HEK293T (cell line): ENCODE results near the gene TSPYL2.

Experiments
- ARNT ChIP-seq: fragments of 450-650 bp; IDR thresholded peaks from 2 replicates; pipeline ENCODE4 v1.6.1; 2017; ENCODE audit warnings: mild to moderate bottlenecking
- BHLHE40 ChIP-seq: fragments of 450-650 bp; IDR thresholded peaks from 2 replicates; pipeline ENCODE4 v1.6.1; 2016; ENCODE audit warnings: mild to moderate bottlenecking, moderate library complexity, borderline replicate concordance
- ELF4 ChIP-seq: fragments of 450-650 bp; IDR thresholded peaks from 2 replicates; pipeline ENCODE4 v1.6.1; 2017; ENCODE audit warnings: antibody characterized with exemption
- FOXA1 ChIP-seq: fragments of 450-650 bp; IDR thresholded peaks from 2 replicates; pipeline ENCODE4 v1.6.1; 2016; ENCODE audit warnings: mild to moderate bottlenecking
- FOXK2 ChIP-seq: fragments of 450-650 bp; IDR thresholded peaks from 2 replicates; pipeline ENCODE4 v1.6.1; 2016; ENCODE audit warnings: mild to moderate bottlenecking
- FOXM1 ChIP-seq: fragments of 450-650 bp; IDR thresholded peaks from 2 replicates; pipeline ENCODE4 v1.6.1; 2017; ENCODE audit warnings: mild to moderate bottlenecking, borderline replicate concordance
- NFRKB ChIP-seq: fragments of 450-650 bp; IDR thresholded peaks from 2 replicates; pipeline ENCODE4 v1.6.1; 2016; ENCODE audit warnings: mild to moderate bottlenecking, moderate library complexity
- SP1 ChIP-seq: fragments of 450-650 bp; IDR thresholded peaks from 2 replicates; pipeline ENCODE4 v1.6.1; 2017
- SUZ12 ChIP-seq: fragments of 450-650 bp; IDR thresholded peaks from 2 replicates; pipeline ENCODE4 v1.6.1; 2016; ENCODE audit warnings: mild to moderate bottlenecking
- TARDBP ChIP-seq: fragments of 450-650 bp; IDR thresholded peaks from 2 replicates; pipeline ENCODE4 v1.6.1; 2016
- TF ChIP-seq, protein P1 (sequence below): fragments of 450-650 bp; IDR thresholded peaks from 2 replicates; pipeline ENCODE4 v1.6.1; 2016

DNA sequence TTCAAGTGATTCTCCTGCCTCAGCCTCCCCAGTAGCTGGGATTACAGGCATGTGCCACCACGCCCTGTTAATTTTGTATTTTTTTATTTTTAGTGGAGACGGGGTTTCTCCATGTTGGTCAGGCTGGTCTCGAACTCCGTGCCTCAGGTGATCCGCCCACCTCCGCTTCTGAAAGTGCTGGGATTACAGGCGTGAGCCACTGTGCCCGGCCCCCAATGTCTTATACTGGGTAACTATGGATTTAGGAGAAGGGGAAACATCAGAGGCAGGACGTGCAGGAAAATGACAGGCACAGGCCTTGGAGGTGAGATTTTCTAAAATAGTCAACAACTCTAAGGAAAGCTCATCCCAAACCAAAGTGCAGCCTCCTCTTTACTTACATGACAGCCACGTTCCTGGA is 11.1 kb upstream of the TSPYL2 start:
- TF ChIP-seq TARDBP = no peak
- TF ChIP-seq FOXA1 = no peak
- TF ChIP-seq ARNT = no peak
- no peak for TF ChIP-seq BHLHE40
- no peak for TF ChIP-seq ELF4
- no peak for TF ChIP-seq SP1
- TF ChIP-seq, protein P1, sequence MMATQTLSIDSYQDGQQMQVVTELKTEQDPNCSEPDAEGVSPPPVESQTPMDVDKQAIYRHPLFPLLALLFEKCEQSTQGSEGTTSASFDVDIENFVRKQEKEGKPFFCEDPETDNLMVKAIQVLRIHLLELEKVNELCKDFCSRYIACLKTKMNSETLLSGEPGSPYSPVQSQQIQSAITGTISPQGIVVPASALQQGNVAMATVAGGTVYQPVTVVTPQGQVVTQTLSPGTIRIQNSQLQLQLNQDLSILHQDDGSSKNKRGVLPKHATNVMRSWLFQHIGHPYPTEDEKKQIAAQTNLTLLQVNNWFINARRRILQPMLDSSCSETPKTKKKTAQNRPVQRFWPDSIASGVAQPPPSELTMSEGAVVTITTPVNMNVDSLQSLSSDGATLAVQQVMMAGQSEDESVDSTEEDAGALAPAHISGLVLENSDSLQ = no peak
- TF ChIP-seq FOXK2 = no peak
- TF ChIP-seq NFRKB = no peak
- TF ChIP-seq FOXM1 = no peak
- TF ChIP-seq SUZ12 = no peak
